GM18517 (cell line): ENCODE data around the gene MYOD1.

Experiments
- ATAC-seq: cut with Tn5 transposase; IDR thresholded peaks from one replicate; pipeline ENCODE4 v1.9.1; 2021; ENCODE audit warnings: mild to moderate bottlenecking, moderate library complexity; ENCODE audit not compliant: unreplicated experiment

The MYOD1 gene

DNA sequence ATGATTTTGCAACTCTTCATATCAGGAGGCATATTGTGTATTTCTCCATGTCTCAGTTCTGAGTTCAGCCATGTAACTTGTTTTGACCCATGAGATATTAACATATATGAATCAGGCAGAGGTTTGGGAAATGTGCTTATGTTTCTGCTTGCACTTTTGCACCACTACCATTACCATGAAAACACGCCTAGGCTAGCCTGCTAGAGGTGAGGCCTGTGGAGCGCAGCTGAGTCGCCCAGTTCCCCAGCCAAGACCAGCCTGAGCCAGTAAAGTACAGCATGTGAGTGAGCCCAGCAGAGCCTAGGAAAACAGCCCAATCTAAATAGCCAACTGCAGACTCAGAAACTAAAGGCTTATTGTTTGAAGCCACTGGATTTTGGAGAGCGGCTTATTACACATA lies 18.4 kb upstream of the MYOD1 start:
- ATAC-seq = no peak

- no peak for ATAC-seq
Observed at GRCh38 chr11:17702876-17703275, 16.5 kb upstream of the MYOD1 start.

DNA sequence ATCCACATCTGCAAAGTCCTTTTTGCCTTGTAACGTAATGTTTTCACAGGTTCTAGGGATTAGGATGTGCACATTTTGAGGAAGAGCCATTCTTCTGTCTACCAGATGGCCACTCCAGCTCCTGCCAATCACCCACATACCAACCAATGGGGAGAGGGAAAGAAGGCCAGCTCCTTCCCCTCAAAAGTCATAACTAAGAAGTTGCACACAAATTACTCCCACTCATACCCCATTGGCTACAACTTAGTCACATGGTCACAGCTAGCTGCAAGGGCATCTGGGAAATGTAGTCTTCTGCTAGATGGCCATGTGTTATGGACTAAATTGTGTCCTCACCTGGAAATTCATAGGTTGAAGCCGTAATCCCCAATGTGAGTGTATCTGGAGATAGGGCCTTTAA lies 15.4 kb upstream of the MYOD1 start:
- no peak for ATAC-seq

GRCh38 chr11:17707830-17708229 lies 11.5 kb upstream of the MYOD1 start:
- no peak for ATAC-seq

GRCh38 chr11:17711836-17712235 lies 7.5 kb upstream of the MYOD1 start:
- no peak for ATAC-seq

DNA sequence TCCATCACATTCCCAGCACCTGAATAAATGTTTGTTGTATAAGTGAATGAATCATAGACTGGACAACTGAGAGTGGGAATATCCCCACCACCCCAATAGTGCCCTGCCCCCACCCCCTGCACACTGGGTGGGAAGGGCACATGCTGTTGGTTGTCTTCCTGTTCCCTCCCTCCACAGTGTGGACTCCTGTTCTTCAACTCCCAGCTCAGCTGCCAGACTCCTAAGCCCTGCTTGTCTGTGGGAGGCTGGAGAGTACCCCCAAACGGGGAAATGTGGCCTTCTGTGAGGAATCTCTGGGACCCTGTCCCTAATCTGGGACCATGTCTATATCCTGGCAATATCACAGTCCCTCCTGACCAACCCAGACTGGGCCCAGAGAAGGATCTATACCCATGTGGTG lies 5.5 kb upstream of the MYOD1 start:
- no peak for ATAC-seq

DNA sequence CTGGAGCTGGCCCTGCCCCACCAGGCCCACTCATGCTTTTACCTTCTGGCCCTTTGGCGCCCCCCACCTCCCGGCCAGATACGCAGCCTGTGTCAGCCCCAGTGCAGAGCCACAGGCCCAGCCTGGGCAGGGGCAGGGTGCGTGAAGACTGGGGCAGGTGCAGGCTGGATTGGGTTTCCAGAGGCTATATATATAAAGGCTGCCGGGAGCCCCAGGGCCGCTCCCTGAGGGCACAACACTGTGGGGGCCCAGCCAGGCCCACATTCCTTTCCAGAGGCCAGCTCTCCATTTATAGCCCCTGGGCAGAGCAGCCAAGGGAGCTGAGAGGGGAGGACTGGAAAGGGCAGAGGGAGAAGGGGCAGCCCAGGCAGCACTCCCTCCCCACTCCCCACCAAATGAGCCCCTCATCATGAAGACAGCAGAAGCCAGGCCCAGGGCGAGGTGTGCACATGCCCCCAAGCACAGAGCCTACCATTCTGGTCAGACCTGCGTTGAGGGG lies 5.0 kb upstream of the MYOD1 start:
- no peak for ATAC-seq

DNA sequence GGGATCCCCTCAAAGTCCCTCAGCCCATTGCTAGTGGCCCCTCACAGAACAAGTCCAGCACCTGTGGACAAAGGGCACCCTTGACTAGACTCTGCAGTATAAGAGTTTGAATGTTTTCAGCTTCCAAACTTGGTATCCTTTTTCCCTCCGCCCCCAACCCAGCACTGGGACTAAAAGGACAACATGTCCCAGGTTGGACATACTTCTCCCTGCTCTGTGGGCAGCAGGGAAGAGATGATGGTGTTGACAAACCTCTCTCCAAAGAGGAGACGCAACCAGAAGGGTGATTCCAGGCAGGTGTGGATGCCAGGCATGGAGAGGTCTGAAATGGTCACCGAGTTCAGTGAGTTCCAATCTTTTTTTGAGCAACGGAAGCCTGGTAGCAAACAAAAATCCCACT lies 4.5 kb upstream of the MYOD1 start:
- no peak for ATAC-seq

DNA sequence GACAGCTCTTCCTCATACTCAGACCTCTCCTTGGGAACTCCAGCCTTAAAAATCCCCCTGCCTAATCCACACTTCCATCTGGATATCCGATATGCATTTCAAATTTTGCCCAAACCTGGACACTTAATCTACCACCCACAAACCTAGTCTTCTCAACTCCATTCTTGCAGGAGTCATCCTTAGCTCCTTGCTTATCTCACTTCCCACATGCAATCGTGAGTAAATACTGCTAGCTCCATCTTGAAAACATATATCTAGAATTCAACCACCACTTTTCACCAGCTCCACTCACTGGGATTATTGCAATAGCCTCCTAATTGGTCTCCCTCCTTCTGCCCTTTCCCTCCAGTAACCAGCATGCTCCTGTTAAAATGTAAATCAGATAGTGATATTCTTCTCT lies 2.6 kb upstream of the MYOD1 start:
- no peak for ATAC-seq

DNA sequence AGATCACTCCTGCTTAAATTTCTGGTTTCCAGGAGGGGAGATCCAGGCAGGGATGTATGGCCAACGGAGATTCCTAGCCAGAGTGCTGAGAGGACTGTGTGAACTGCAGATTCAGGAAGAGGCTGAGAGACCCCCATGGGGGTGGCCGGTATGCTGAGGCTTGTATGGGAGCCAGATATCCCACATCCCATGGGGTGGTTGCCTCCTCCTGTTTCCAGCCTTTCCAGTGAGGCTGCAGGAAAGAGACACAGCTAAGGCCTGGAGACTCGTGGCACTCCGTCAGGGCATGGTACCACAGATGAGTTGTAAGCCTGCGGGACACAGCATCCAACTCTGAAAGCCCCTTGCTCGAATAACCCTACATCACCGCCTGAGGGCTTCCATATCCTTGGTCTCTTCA lies 1.4 kb upstream of the MYOD1 start:
- no peak for ATAC-seq

GRCh38 chr11:17718510-17718962 lies 835 bp upstream of the MYOD1 start:
- no peak for ATAC-seq

GRCh38 chr11:17719938-17720795 lies 796 bp downstream of the MYOD1 start:
- ATAC-seq = no peak

GRCh38 chr11:17720796-17721171 lies 1.4 kb downstream of the MYOD1 start:
- ATAC-seq = no peak

- ATAC-seq = no peak
Observed at GRCh38 chr11:17721242-17721999, 2.0 kb downstream of the MYOD1 start.

GRCh38 chr11:17722000-17722643 lies 2.8 kb downstream of the MYOD1 start:
- ATAC-seq = no peak

- ATAC-seq = no peak
Observed at GRCh38 chr11:17724020-17724908, 4.9 kb downstream of the MYOD1 start.

GRCh38 chr11:17725174-17725573 lies 5.8 kb downstream of the MYOD1 start:
- ATAC-seq = no peak

DNA sequence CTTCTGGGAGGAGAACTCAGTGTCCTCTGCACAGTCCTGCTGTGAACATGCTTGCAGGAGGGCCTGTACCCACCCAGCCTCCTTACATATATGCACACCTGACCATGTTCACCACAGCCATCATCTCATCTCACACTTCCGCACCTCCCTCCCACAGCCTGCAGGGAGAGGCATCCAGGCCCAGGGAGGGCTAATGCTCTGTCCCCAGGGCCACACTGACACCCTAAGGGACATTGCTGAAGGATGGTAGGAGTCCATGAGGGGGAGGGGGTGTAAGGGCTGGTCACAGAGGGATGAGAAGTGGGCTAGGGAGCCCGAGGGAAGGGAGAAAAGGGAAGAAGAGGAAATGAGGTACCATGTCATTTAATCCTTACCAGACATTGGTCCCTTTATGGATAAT lies 10.8 kb downstream of the MYOD1 start:
- ATAC-seq = no peak

DNA sequence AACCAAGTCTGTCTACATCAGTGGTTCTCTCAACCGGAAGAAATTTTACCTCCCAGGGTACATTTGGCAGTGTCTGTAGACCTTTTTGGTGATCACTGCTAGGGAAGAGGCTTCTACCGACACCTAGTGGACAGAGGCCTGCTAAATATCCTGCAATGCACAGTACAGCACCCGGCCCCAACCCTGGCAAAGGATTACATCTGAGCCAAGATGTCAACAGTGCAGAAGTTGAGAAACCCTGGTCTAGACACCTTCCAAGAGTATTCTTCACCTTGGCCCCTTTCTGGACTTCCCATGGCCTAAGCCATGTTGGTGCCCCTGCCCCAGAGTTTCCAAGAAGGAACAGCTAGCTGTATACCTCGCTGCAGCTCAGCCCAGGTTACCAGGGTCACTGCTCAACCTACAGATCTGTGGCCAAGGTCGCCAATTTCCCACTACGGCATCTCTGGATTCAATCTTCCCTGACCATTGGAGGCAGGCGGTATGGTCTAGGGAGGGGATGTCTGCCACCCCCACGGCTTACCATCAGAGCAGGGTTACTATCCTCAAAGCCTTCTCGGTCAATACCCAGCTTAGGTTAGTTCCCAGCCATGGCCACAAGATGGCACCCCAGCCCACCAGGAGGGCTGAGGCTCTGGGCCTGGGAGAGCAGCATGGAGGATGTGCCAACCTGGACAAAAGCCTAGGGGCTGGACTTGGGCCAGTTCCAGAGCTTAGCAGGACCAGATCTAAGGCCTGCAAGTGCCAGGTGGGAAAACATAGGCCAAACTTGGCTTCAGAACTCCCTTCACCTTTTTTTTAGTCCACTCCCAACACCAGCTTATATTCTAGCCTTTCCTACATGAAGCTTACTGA lies 11.5 kb downstream of the MYOD1 start:
- ATAC-seq = peak; percentile 75

DNA sequence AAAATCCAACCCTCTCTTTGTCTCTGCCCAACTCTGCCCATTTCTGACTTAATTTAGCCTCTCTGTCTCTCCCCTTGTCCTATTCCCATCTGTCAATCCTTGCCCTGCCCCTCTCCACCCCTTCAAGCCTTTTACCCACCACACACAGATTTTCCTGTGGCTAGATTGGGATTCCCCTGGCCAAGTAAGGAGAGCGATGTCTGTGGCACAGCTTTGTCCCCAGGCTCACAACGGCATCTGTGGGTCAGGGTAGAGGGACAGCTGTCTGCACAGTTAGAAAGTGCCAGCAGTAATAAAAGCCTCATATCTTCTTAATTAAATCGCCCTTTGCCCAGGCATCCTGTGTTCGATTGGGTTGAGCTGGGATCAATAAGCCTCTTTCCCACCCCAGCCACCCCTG lies 13.9 kb downstream of the MYOD1 start:
- ATAC-seq = no peak
